ENCODE measurements around the gene SMARCB1. TPM values are rescaled to one million over a fixed set of nuclear protein-coding genes. Genes with fewer than 3 reads are reported as not detected.

The SMARCB1 gene
- total RNA-seq (10 to 100 TPM; 28.5 to 73.1 (median 39.8) TPM), polyA plus RNA-seq (10 to 100 TPM; 26.8 to 70.0 TPM)
- long read RNA-seq, donor 1, full-length matches to known transcripts = 132 of 145 reads
- long read RNA-seq, donor 1, partial matches to known transcripts = 3 of 145 reads
- long read RNA-seq, donor 1, other reads (novel, unspliced or antisense) = 10 of 145 reads
- long read RNA-seq, donor 2, full-length matches to known transcripts = 114 of 128 reads
- long read RNA-seq, donor 2, partial matches to known transcripts = 4 of 128 reads
- long read RNA-seq, donor 2, other reads (novel, unspliced or antisense) = 10 of 128 reads
- long read RNA-seq, donor 3, full-length matches to known transcripts = 198 of 212 reads
- long read RNA-seq, donor 3, partial matches to known transcripts = 8 of 212 reads
- long read RNA-seq, donor 3, other reads (novel, unspliced or antisense) = 6 of 212 reads

GRCh38 chr22:23786752-23787599, at the start of gene SMARCB1:
SMARCB1 (plus strand) TSS chr22:23786966; CDS start chr22:23787170, 204 bp downstream.
- ATAC-seq (peak; percentile 90 to 97 (median 95)), DNase-seq (peak; percentile 92 to 93)
- Histone ChIP-seq H3K27ac (peak within 1 kb of the TSS; percentile 98 to 100 (median 100)), H3K36me3 (peaks cover 0 to 32% (median 0%) of the 10 kb centered on the region in 9 donors), H3K27me3 (no peaks in the 10 kb centered on the region), H3K4me1 (peaks cover 14 to 59% (median 46%) of the 10 kb centered on the region in 9 donors), H3K4me3 (peak within 1 kb of the TSS; percentile 70 to 96 (median 88)), H3K9me3 (no peaks in the 10 kb centered on the region)
- intact Hi-C loops (cut with DNase I) = loop anchor here in 2 of 10 donors (5.0 kb wide), 2 partner anchors 40 to 55 kb away; no protein-coding TSS in a partner anchor
- WGBS, 2 donors = 0% methylated on average over 90 to 97 of the region's 97 CpGs
- TF ChIP-seq CTCF (IDR thresholded peaks at IDR 0.05) = peak in 1 of 9 donors; percentile 8

GRCh38 chr22:23737696-23738095, 49.1 kb upstream of the SMARCB1 start:
- intact Hi-C loops (cut with DNase I) = no loop called here
- DNase-seq (no peak), ATAC-seq (no peak)
- Histone ChIP-seq H3K9me3 (no peaks in the 10 kb centered on the region), H3K4me3 (no peak overlapping the region), H3K4me1 (peaks cover 0 to 13% (median 8%) of the 10 kb centered on the region in 9 donors), H3K36me3 (peaks cover 0 to 15% (median 0%) of the 10 kb centered on the region in 9 donors), H3K27me3 (no peaks in the 10 kb centered on the region), H3K27ac (no peak overlapping the region)
- no peak for TF ChIP-seq CTCF (IDR thresholded peaks at IDR 0.05)

- WGBS, 2 donors = 52 to 56% methylated on average over 7 of the region's 7 CpGs
- no peaks in the 10 kb centered on the region for H3K27me3 ChIP-seq
- intact Hi-C loops (cut with DNase I) = no loop called here
- peaks cover 0 to 3% (median 0%) of the 10 kb centered on the region in 11 donors for H3K9me3 ChIP-seq
- TF ChIP-seq CTCF (IDR thresholded peaks at IDR 0.05) = no peak
- H3K4me1 ChIP-seq = peaks cover 0 to 21% (median 12%) of the 10 kb centered on the region in 9 donors
- ATAC-seq (peak; percentile 57 to 93 (median 86)), DNase-seq (peak in 1 of 2 donors; percentile 51)
- H3K27ac ChIP-seq = peak overlapping the region in 5 of 10 donors; percentile 13 to 68 (median 34)
- H3K4me3 ChIP-seq = no peak overlapping the region
- H3K36me3 ChIP-seq = peaks cover 0 to 43% (median 17%) of the 10 kb centered on the region in 9 donors
Measured at GRCh38 chr22:23742505-23743264, 44.1 kb upstream of the SMARCB1 start.

Measured in heart right ventricle (tissue), 16 donors.